HT1080 (cell line): ENCODE data around the gene GORAB. TPM values are rescaled to one million over a fixed set of nuclear protein-coding genes. Genes with fewer than 3 reads are reported as not detected.

Experiments used
- DNase-seq: peaks from one replicate; pipeline ENCODE4 v3.0.0-alpha.2; 2015; ENCODE audit warnings: low read depth
- polyA plus RNA-seq, 2 experiments: library from polyadenylated mRNA; depleted of rRNA; stranded (reverse); fragments of >200 nt; gene quantifications; 2 replicates each; pipeline ENCODE4 v1.2.3, GENCODE V29; 2015
- total RNA-seq: library from RNA; depleted of rRNA; stranded (reverse); fragments of >200 nt; shearing (Covaris generic); gene quantifications from 2 replicates; pipeline ENCODE4 v1.2.3, GENCODE V29; 2014; rRNA removed

Gene GORAB, protein sequence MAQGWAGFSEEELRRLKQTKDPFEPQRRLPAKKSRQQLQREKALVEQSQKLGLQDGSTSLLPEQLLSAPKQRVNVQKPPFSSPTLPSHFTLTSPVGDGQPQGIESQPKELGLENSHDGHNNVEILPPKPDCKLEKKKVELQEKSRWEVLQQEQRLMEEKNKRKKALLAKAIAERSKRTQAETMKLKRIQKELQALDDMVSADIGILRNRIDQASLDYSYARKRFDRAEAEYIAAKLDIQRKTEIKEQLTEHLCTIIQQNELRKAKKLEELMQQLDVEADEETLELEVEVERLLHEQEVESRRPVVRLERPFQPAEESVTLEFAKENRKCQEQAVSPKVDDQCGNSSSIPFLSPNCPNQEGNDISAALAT
- 7.1 TPM in 2 replicates for total RNA-seq
- 9.9 and 10.5 TPM in 2 replicates for polyA plus RNA-seq (2015; cell fraction: cytosol; rRNA removed)
- polyA plus RNA-seq (2015; cell fraction: nucleus; rRNA removed), result 22.7 and 38.6 TPM in 2 replicates

DNA sequence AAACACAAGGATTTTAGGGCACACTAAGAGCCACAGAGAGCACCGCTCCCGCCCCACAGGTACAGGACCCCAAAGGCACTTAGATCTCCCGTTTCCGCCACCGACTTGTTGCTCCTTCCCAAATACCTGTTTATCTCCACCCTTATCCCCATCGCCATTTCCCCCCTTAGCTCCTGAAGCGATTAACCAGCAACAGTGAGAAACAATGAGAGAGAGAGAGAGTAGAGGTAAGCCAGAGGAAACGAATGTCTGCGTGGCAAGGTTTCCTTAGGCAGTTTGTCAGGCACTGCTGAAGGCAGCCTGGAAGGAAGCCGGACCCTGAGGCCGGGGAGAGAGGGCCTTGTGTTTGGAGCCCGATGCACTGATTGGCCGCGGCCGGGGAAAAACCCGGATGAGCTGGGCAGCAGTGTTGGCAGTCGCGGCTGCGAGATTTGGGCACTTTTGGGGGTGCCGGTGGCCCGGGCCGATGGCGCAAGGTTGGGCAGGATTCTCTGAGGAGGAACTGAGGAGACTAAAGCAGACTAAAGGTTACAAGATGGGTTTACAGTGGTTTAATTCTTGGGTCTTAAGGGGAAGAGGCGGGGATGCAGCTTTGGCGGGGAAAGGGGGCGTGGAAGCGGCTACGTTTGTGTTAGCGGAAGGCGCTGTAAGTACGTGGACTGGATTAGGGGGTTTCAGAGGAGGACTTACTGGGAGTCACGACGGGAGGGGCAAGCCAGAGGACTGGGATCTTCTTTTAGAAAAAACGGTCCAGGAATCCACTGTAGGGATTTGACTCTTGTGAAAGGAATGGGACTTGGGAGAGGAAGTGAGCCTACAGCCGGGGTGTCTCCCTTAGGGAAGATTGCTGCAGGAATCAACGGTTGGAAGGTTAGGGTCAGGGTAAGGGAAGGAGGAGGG, at the start of gene GORAB:
Gene GORAB, plus strand, starts transcription at position 409 of the 900 bp plus-strand sequence. Its CDS starts 58 bp downstream, at position 467.
- peak; percentile 92 for DNase-seq

DNA sequence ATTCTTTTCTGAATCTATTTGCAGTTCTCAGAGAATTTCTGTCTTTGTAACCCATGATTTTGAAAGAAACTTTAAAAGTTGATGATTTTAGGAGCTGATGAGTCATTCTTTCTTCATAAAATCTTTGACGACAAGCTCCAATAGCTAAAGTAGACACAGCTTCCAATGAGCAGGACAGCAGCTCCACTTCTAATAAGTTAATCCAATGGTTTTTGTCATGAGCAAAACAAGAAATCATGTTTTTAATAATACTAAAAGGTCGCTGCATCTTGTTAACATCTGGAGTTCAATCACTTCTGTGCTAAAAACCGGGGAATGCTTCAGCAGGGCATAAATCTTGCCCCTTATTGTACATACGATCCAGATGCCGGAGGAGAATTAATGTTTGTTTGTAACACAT, 48.9 kb upstream of the GORAB start:
- DNase-seq, result no peak

DNA sequence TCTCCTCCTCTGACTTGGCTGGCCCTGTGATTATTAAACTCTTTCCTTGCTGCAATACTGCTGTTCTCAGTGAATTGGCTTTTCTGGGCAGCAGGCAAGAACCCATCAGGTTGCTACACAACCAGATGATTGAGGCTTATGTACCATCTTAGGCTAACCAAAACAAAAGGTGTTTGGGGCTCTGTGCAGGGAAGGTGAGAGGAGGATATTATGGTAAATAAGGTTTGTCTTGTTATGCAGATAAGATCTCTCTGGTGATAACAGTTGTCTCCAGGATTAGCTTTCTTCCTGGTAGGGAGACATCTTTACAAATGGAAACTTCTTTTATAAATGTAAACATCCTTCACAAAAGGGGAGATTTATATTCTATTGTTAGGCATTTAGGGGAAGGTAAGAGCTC, 44.5 kb upstream of the GORAB start:
- DNase-seq, result no peak

DNA sequence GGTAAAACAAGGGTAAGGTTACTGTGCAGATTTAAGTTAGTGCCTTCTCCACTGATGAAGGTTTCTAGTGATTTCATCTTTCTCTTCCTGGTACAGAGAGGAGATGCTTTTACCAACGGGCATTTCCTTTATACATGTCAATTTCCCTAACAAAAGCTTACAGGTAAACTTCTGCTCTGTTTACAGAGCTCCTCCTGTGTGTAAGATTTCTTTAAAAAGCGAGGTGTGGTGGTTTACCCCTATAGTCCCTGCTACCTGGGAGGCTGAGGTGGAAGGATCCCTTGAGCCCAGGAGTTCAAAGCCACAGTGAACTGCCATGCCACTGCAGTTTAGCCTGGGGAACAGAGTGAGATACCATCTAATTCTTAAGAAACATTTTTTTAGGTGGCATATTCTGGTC, 40.7 kb upstream of the GORAB start:
- no peak for DNase-seq

DNA sequence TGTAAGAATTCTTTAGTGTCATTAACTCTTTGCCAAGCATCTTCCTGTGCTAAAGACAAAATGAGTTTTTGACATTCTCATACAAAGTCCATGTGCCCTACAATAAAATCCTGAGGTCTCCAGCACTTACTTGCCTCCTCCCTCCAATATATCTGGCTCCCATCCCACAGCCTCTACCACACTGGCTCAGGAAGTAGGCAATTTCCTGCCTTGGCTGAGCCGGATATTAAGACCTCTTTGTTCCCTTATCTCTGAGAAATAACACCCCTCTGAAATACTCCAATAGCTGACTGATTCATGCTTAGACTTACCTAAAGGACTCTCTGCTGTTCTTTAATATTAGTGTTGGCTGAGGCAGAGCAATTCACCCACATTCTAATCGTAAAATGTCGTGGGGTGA, 37.6 kb upstream of the GORAB start:
- peak; percentile 92 for DNase-seq

DNA sequence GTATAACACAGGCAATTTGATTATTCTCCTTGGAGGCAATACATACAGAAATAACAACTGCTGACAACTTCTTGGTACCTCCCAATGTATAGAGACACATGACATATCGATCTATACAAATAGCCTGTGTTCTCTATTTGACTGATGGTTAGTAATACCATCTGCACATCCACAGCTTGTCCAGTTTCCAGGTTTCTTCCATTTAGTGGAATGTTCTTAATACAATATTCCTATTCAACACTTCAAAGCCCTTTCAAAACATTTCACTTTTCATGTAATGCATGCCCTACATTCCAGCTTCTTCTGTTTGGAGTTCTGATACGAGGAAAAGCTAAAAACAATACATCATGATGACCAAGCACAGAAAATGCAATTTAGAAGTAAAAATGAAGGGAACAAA, 37.0 kb upstream of the GORAB start:
- no peak for DNase-seq

DNA sequence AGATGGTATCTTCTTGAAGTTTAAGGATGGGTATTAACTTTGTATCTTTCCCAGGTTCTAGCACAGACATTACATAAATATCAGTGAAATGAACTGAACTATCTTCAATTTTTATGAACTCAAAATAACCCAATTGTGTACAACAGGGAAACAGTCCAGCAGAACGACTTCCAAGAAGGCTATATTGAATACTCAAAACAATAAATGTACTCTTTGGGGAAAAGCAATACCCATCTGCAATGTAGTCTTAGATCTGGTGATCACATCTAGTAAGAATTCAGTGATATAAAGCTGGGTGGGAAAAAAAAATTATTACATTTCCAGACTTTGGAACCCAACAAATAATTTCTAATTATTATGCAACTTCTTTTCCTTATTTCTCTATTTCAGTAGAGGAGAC, 33.1 kb upstream of the GORAB start:
- DNase-seq, result no peak

DNA sequence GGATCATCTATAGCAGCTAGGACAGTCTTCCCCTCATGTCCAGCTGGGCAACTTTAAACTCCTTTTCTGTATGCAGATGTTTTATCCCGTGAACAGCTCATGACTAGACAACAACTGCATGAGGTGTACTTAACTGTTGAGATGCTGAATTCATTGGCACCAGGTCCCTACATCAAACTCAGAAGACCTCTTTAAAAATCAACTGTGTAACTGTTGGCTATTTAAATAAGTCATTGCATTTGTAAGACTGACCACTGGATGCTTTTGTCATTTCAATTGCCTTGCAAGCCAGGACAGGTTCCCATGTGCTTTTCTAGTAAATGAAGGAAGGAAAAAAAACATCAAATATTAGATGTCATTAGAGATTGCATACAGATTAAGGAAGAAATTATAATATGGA, 28.3 kb upstream of the GORAB start:
- no peak for DNase-seq

DNA sequence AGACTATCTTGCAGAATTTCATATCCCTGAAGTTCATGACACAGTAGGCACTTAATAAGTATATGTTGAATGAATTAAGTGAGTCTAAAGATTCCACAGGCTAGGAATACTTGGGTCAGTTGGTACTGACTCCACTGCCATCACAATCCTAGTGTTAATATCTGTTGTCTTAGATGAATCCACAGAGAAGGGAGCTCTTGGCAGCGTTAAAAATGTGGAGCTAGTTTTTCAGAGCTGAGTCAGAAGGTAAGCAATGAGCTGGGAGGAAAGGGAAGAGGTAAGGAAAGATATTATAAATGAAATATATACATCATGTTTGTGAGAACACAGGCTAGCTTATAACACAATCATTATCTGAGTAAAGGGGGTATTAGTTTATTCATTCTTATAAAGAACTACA, 21.8 kb upstream of the GORAB start:
- DNase-seq, result peak; percentile 2

DNA sequence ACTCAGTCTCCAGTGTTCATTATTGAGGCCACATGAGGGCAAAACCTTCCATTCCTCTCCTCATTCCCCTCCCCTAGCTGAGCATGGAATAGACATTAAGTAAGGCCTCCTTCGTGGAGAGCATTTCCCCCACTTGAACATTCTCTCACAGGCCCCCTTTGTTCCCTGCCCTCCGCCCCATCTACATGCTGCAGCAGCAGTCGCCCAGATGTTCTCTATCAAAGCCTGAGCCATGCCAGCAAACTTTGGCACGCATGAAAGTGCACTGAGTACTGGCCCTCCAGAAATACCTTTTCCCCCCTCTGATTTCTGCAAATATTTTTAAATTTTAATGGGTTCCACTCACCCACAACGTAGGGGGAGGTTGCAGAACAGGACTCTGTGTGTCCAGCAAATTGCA, 20.9 kb upstream of the GORAB start:
- DNase-seq, result no peak

DNA sequence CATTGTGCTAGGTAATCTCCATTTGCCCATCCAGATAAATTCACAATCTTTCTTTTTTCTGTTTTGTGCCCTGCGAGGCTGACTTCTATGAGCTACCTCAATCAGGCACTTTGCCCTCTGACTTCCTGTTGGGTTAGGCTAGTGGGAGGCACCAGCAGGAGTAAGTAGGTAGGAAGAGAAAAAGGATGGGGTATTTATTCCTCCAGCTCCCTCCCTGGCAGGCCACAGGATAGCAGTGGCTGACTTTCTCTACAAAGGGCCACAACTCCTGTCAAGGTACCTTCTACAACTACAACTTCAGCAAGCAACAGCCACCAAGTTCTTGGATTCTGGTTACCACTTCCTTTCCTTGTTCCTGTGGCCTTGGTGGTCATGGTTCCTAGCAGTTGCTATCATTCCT, 18.8 kb upstream of the GORAB start:
- peak; percentile 5 for DNase-seq

DNA sequence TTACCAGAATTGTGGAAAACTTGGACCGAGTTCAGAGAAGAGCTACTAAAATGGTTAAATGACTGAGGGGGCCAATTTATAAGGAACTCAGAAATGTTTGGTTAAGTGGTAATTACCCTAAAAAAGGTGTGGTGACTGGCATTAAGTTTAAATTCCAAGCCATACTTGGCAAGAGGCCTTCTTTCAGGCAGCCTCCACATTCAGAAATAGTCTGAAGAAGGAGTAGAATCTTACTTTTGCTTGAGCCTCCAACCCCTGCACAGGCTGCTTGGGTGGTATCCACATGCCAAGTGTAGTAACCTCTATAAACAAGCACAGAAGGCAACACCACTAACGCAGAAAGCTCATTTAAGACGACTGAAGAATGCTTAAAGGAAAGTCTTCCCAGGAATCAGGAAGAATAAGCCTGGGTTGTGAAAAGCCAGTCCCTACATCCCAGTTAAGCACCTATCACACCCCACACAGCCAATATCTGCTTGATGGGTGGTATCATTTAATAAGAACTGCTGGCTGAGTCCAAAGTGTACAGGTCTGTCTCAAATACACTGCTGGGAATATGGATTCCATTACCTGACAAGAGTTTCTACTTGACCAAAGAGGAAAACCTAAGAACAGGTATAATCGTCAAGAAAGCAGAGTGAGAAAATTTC, 13.7 kb upstream of the GORAB start:
- no peak for DNase-seq

DNA sequence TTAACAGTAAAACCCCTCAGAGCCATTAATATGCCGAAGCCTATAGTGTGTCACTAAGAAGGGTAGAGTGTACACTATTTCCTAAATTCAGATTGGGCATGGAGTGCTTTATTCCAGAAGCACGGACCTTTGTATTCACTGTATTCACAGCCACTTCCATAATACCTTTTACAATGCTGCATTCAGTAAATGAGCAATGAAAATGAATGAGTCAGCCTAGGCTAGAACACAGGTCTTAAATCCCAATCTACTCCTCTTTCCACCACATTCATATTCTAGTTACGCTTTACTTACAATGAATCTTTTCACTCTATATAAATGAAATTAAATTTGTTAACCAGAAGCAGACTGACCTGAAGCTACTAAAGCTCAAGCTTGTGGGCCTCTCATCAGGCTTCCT, 13.0 kb upstream of the GORAB start:
- peak; percentile 33 for DNase-seq

DNA sequence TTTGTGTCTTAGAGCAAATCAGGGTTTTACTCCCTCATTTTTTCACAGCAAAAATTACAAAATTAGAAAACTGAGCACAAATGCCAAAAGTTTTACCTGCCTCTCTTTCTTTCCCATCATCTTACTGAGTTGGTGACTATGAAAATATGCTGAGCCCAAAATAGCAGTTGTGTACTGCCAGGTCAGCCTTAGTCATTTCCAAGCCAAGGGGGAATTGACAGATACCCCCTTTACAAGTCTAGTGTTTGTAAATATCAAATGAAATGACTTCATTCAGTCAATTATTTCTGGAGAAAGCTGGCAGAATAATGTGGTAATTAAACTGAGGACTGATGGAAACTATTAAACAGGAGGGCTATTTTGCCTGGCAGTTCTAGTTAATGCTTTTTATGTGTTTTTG, 11.4 kb upstream of the GORAB start:
- peak; percentile 57 for DNase-seq

DNA sequence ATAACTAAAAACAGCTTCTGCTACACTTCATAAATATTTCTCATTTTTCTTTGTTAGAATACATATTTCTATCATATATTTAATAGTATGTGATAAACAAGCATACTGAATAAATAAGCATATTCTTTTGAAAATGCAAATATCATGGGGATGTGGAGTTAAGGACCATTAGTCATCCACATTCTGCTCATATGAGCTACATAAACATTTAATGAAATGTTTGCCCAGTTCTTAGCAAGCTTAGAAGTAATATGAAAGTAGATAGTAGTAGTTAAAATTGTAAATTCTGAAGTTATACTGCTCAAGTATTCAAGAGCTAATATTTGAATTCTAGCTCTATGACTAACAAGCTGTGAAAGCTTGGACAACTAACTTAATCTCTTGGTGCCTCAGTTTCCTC, 10.1 kb upstream of the GORAB start:
- no peak for DNase-seq

DNA sequence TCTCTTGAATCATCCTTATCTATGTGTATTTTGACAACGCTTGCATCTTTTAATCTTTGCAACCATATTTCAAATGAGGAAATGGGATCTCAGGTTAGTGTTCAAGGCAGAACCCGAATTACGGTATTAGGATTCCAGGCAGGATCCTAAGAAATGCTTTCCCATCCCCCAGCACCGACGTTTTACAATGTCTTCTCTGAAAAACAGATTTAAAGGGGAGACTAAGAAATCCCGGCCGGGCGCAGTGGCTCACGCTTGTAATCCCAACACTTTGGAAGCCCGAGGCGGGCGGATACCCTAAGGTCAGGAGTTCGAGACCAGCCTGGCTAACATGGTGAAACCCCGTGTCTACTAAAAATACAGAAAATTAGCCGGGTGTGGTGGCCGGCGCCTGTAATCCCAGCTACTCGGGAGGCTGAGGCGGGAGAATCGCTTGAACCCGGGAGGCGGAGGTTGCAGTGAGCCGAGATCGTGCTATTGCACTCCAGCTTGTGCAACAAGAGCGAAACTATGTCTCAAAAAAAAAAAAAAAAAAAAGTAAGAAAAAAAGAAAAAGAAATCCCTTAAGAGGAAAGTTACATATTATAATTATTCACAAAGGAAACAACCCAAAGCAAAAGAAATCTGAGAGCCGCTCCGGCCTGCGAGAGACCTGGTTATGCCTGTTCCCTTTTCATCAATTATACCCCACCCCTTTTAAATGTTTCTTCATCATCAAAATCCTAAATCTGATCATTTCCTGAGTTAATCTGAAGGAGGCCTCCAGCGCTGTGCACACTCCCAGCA, 801 bp upstream of the GORAB start:
- no peak for DNase-seq

DNA sequence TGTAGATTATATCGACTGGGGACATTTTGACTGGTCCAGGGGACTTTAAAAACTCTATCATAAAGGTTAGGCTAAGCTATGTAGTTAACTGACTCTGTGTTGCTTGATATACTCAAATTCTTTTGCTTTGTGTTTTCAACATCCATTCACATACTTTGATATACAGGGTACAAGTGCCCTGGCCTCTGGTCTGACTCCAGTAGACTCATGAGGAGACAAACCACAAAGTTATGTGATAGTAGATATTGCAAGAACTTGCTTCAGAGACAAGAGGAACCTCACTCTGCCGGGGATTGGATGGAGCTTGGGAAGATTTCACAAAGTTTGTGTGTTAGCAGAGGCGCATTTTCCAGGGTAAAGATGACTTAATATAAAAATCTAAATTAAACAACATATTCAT, 1.3 kb downstream of the GORAB start:
- no peak for DNase-seq

DNA sequence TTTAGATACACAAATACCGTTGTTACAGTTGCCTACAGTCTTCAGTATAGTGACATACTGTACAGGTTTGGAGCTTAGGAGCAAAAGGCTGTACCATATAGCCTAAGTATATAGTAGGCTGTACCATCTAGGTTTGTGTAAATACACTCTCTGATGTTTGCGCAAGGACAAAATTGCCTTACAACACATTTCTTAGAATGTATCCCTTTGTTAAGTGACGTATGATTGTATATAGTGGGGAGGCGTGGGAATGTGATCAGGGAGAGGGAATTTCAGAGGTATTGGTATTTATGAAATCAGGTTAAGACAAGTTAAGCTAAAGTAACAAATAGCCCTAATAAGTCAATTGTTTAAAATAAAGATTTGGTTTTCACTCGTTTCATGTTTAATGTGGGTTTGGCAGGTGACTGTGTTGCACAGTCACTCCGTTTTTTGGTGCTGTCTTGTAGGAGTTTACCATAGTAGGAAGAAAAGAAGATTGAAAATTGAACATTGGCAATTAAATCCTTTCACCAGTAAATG, 2.7 kb downstream of the GORAB start:
- DNase-seq, result no peak

DNA sequence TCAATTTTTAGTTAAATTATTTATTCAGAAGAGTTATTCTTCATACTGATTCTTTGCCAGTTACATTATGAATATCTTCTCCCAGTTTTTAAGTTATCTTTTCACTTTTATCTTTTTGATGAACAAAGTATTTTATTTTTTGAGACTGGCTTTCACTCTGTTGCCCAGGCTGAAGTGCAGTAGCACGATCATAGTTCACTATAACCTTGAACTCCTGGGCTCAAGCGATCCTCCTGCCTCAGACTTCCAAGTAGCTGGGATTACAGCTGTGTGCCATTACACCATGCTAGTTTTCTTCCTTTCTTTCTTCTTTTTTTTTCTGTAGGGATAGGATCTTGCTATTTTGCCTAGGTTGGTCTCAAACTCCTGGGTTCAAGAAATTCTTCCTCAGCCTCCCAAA, 3.5 kb downstream of the GORAB start:
- DNase-seq, result no peak

DNA sequence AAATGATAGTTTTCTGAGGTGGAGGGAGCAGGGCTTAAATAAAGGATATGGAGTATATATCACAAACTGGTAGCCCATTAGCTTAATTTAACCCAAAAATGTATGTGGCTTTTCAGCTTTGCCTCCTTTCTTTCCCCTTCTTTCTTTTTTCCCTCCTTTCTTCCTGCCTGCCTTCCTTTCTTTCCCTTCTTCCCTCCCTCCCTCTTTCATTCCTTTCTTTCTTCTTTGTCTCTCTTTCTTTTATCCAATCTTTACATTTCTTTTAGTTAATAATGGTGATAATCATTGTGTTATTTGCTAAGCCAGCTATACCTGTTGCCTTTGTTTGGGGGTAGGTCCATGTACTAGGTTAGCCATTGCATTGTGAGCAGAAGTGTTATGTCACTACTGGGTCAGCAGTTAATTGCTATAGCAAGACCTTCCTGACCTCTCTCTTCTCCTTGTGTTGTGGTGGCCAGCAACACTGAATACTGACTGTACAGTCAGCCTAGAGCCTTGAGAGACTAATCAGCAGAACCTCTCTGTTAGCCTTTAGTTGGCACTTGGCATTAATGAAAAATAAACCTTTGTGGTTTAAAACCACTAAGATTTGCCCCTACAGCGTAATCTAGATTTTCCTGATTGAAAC, 5.1 kb downstream of the GORAB start:
- no peak for DNase-seq
